H9 (cell line): ENCODE results near the gene LRCOL1. TPM values are rescaled to one million over a fixed set of nuclear protein-coding genes. Genes with fewer than 3 reads are reported as not detected.

Experiments
- DNase-seq: peaks from one replicate; pipeline ENCODE4 v3.0.0-alpha.2; 2017
- H2AFZ ChIP-seq: one replicate; pipeline ENCODE4 v1.6.1; 2013; ENCODE audit warnings: mild to moderate bottlenecking, low read length, control low read depth, moderate library complexity
- H2AK5ac ChIP-seq: 2 replicates; pipeline ENCODE4 v1.6.1; 2013; ENCODE audit warnings: low read length, control low read depth, mixed read lengths; ENCODE audit not compliant: insufficient read length
- H2BK120ac ChIP-seq: one replicate; pipeline ENCODE4 v1.6.1; 2013; ENCODE audit warnings: low read depth, mild to moderate bottlenecking, low read length, control low read depth, inconsistent platforms; ENCODE audit not compliant: poor library complexity, severe bottlenecking
- H2BK12ac ChIP-seq: 2 replicates; pipeline ENCODE4 v1.6.1; 2013; ENCODE audit warnings: low read length, control low read depth, mixed read lengths, low read depth; ENCODE audit not compliant: insufficient read length
- H2BK15ac ChIP-seq: 2 replicates; pipeline ENCODE4 v1.6.1; 2013; ENCODE audit warnings: low read depth, low read length, control low read depth
- H2BK20ac ChIP-seq: one replicate; pipeline ENCODE4 v1.6.1; 2013; ENCODE audit warnings: low read depth, mild to moderate bottlenecking, low read length, control low read depth, inconsistent platforms; ENCODE audit not compliant: poor library complexity, severe bottlenecking
- H2BK5ac ChIP-seq: 2 replicates; pipeline ENCODE4 v1.6.1; 2013; ENCODE audit warnings: low read length, control low read depth, mixed read lengths; ENCODE audit not compliant: insufficient read length
- H3K14ac ChIP-seq: 2 replicates; pipeline ENCODE4 v1.6.1; 2013; ENCODE audit warnings: low read length, control low read depth; ENCODE audit not compliant: insufficient read depth
- H3K18ac ChIP-seq: 2 replicates; pipeline ENCODE4 v1.6.1; 2013; ENCODE audit warnings: low read depth, mild to moderate bottlenecking, mixed read lengths, low read length, control low read depth; ENCODE audit not compliant: insufficient read length
- H3K23ac ChIP-seq: 2 replicates; pipeline ENCODE4 v1.6.1; 2013; ENCODE audit warnings: low read length, control low read depth, mixed read lengths, low read depth; ENCODE audit not compliant: insufficient read length
- H3K23me2 ChIP-seq: 2 replicates; pipeline ENCODE4 v1.6.1; 2013; ENCODE audit warnings: low read depth, mild to moderate bottlenecking, mixed read lengths, low read length, control low read depth; ENCODE audit not compliant: insufficient read length, poor library complexity, severe bottlenecking
- H3K27ac ChIP-seq: 2 replicates; pipeline ENCODE4 v1.5.1; 2013; ENCODE audit warnings: low read length, control low read depth, mixed read lengths, low read depth; ENCODE audit not compliant: insufficient read length
- H3K27me3 ChIP-seq: 2 replicates; pipeline ENCODE4 v1.6.1; 2013; ENCODE audit warnings: low read length, control low read depth, inconsistent platforms; ENCODE audit not compliant: insufficient read depth
- H3K4ac ChIP-seq: 2 replicates; pipeline ENCODE4 v1.6.1; 2013; ENCODE audit warnings: low read depth, mild to moderate bottlenecking, control low read depth, inconsistent platforms, low read length, moderate library complexity
- H3K4me1 ChIP-seq: 2 replicates; pipeline ENCODE4 v1.6.1; 2013; ENCODE audit warnings: low read length, control low read depth, inconsistent platforms; ENCODE audit not compliant: insufficient read depth
- H3K4me2 ChIP-seq: 2 replicates; pipeline ENCODE4 v1.6.1; 2013; ENCODE audit warnings: low read length, control low read depth, mixed read lengths; ENCODE audit not compliant: insufficient read length, insufficient read depth
- H3K56ac ChIP-seq: 2 replicates; pipeline ENCODE4 v1.6.1; 2013; ENCODE audit warnings: low read depth, mild to moderate bottlenecking, mixed read lengths, low read length, control low read depth; ENCODE audit not compliant: insufficient read length
- H3K79me1 ChIP-seq: 2 replicates; pipeline ENCODE4 v1.6.1; 2013; ENCODE audit warnings: low read depth, mild to moderate bottlenecking, moderate library complexity, low read length, control low read depth, inconsistent platforms; ENCODE audit not compliant: insufficient read depth, poor library complexity, severe bottlenecking
- H3K79me2 ChIP-seq: 2 replicates; pipeline ENCODE4 v1.6.1; 2013; ENCODE audit warnings: low read length, control low read depth, inconsistent platforms; ENCODE audit not compliant: insufficient read depth
- H3K9ac ChIP-seq: 2 replicates; pipeline ENCODE4 v1.6.1; 2013; ENCODE audit warnings: low read length, control low read depth, mixed read lengths; ENCODE audit not compliant: insufficient read length; ENCODE audit errors: extremely low read depth
- H3K9me3 ChIP-seq: one replicate; pipeline ENCODE4 v1.6.1; 2013; ENCODE audit warnings: low read depth, low read length, inconsistent platforms; ENCODE audit not compliant: control insufficient read depth
- H3T11ph ChIP-seq: one replicate; pipeline ENCODE4 v1.6.1; 2013; ENCODE audit warnings: mild to moderate bottlenecking, low read length, control low read depth, inconsistent platforms
- H4K20me1 ChIP-seq: one replicate; pipeline ENCODE4 v1.6.1; 2013; ENCODE audit not compliant: control insufficient read depth, insufficient read length, insufficient read depth
- H4K5ac ChIP-seq: 2 replicates; pipeline ENCODE4 v1.6.1; 2013; ENCODE audit warnings: low read depth, mild to moderate bottlenecking, mixed read lengths, low read length, control low read depth; ENCODE audit not compliant: insufficient read length
- H4K8ac ChIP-seq: replicated peaks from 2 replicates; pipeline ENCODE4 v1.6.1; 2013; ENCODE audit warnings: low read length, control low read depth, mixed read lengths, low read depth; ENCODE audit not compliant: insufficient read length
- H4K91ac ChIP-seq: 2 replicates; pipeline ENCODE4 v1.6.1; 2013; ENCODE audit warnings: low read depth, mild to moderate bottlenecking, moderate library complexity, mixed read lengths, low read length, control low read depth; ENCODE audit not compliant: insufficient read length
- H3K27ac Mint-ChIP-seq, 3 experiments: 2 replicates in 2 of 3; 3 replicates in 1 of 3; pipeline ENCODE4 v1.8.0; 2020 to 2021; ENCODE audit warnings: mixed read lengths in 3 of 3, mild to moderate bottlenecking in 1 of 3, moderate library complexity in 1 of 3
- H3K27me3 Mint-ChIP-seq: 2 replicates; pipeline ENCODE4 v1.8.0; 2021; ENCODE audit warnings: low read depth, mild to moderate bottlenecking, moderate library complexity, mixed read lengths
- H3K36me3 Mint-ChIP-seq, 3 experiments: 2 replicates in 2 of 3; 3 replicates in 1 of 3; pipeline ENCODE4 v1.8.0; 2020 to 2021; ENCODE audit warnings: low read depth in 3 of 3, mixed read lengths in 3 of 3; ENCODE audit not compliant: insufficient read depth in 1 of 3
- H3K4me1 Mint-ChIP-seq, 2 experiments: 2 replicates each; pipeline ENCODE4 v1.8.0; 2020; ENCODE audit warnings: mixed read lengths in 2 of 2
- H3K4me3 Mint-ChIP-seq, 2 experiments: 2 replicates in 1 of 2; 3 replicates in 1 of 2; pipeline ENCODE4 v1.8.0; 2020 to 2021; ENCODE audit warnings: mild to moderate bottlenecking in 2 of 2, mixed read lengths in 2 of 2, moderate library complexity in 1 of 2
- H3K9me3 Mint-ChIP-seq, 2 experiments: 2 replicates in 1 of 2; 3 replicates in 1 of 2; pipeline ENCODE4 v1.8.0; 2020; ENCODE audit warnings: mild to moderate bottlenecking in 2 of 2, mixed read lengths in 2 of 2, moderate library complexity in 1 of 2
- CTCF ChIP-seq: fragments of 200-600 bp; sonication (generic); conservative IDR thresholded peaks from 3 replicates; pipeline ENCODE4 v1.8.0; 2021; ENCODE audit warnings: antibody characterized with exemption, mild to moderate bottlenecking
- WGBS: extraction: QIAGEN DNeasy Blood & Tissue Kit; methylation state at CpG from one replicate; pipeline ENCODE4 v1.1.7; 2013; ENCODE audit warnings: missing lambda C conversion rate, low lambda C conversion rate, mixed read lengths; ENCODE audit not compliant: insufficient read length; ENCODE audit errors: extremely low coverage; 5-methylcytosine and 5-hydroxymethylcytosine counted together
- total RNA-seq: library from RNA; stranded (reverse); gene quantifications from 2 replicates; pipeline ENCODE4 v1.2.1, GENCODE V29; 2021

LRCOL1 gene
- total RNA-seq, 1 experiment from 2014 or later = not detected

GRCh38 chr12:132634411-132634990 is 24.1 kb upstream of the LRCOL1 start:
- H4K91ac ChIP-seq = no peak overlapping the region
- no peak overlapping the region for H2BK20ac ChIP-seq
- no peak overlapping the region for H2BK15ac ChIP-seq
- no peak overlapping the region for H3K9ac ChIP-seq
- no peaks in the 10 kb centered on the region for H3K9me3 ChIP-seq
- no peak for DNase-seq
- no peak overlapping the region for H3K23ac ChIP-seq
- no peak overlapping the region for H3K4ac ChIP-seq
- no peak overlapping the region for H3K27ac ChIP-seq
- no peak overlapping the region for H3K4me2 ChIP-seq
- no peak overlapping the region for H2BK120ac ChIP-seq
- H2AK5ac ChIP-seq = no peak overlapping the region
- no peak overlapping the region for H3K56ac ChIP-seq
- no CpG with 5 or more reads among the region's 21 CpGs for WGBS
- no peak overlapping the region for H4K5ac ChIP-seq
- no peaks in the 10 kb centered on the region for H3K4me1 ChIP-seq
- no peaks in the 10 kb centered on the region for H3K27me3 Mint-ChIP-seq
- H2BK12ac ChIP-seq = no peak overlapping the region
- H3K4me1 Mint-ChIP-seq = peaks cover 0 to 6% of the 10 kb centered on the region in 2 experiments; a peak in 3 of 4 replicates
- H2AFZ ChIP-seq = no peak overlapping the region
- H3K36me3 Mint-ChIP-seq = peaks cover 73 to 98% (median 97%) of the 10 kb centered on the region in 3 experiments; a peak in 6 of 7 replicates
- H3K9me3 Mint-ChIP-seq = no peaks in the 10 kb centered on the region
- H3K79me1 ChIP-seq = no peaks in the 10 kb centered on the region
- no peaks in the 10 kb centered on the region for H3K79me2 ChIP-seq
- peak overlapping the region; percentile 16 to 64 (median 36); a peak in 2 of 7 replicates for H3K27ac Mint-ChIP-seq
- H3K27me3 ChIP-seq = no peaks in the 10 kb centered on the region
- no peak overlapping the region for H4K8ac ChIP-seq
- H3T11ph ChIP-seq = no peak overlapping the region
- no peaks in the 10 kb centered on the region for H3K23me2 ChIP-seq
- no peak overlapping the region for H3K18ac ChIP-seq
- no peak overlapping the region for H2BK5ac ChIP-seq
- no peak overlapping the region for H3K4me3 Mint-ChIP-seq
- no peak overlapping the region; the same call in 1 of the 2 replicates for H3K14ac ChIP-seq
- H4K20me1 ChIP-seq = no peaks in the 10 kb centered on the region
- TF ChIP-seq CTCF = no peak
